ENCODE results near the gene GNPAT. TPM values are rescaled to one million over a fixed set of nuclear protein-coding genes. Genes with fewer than 3 reads are reported as not detected.
"Not testable (repeated sequence)": the region's sequence is repeated elsewhere in the genome, so short reads cannot be mapped to it uniquely, and the experiment has no call there.

The GNPAT gene
- 52.5 and 56.1 TPM in 2 replicates for polyA plus RNA-seq (2014; cell fraction: cytosol; rRNA removed)
- 62.6 and 62.9 TPM in 2 replicates for polyA plus RNA-seq (2014; cell fraction: nucleus; rRNA removed)

DNA sequence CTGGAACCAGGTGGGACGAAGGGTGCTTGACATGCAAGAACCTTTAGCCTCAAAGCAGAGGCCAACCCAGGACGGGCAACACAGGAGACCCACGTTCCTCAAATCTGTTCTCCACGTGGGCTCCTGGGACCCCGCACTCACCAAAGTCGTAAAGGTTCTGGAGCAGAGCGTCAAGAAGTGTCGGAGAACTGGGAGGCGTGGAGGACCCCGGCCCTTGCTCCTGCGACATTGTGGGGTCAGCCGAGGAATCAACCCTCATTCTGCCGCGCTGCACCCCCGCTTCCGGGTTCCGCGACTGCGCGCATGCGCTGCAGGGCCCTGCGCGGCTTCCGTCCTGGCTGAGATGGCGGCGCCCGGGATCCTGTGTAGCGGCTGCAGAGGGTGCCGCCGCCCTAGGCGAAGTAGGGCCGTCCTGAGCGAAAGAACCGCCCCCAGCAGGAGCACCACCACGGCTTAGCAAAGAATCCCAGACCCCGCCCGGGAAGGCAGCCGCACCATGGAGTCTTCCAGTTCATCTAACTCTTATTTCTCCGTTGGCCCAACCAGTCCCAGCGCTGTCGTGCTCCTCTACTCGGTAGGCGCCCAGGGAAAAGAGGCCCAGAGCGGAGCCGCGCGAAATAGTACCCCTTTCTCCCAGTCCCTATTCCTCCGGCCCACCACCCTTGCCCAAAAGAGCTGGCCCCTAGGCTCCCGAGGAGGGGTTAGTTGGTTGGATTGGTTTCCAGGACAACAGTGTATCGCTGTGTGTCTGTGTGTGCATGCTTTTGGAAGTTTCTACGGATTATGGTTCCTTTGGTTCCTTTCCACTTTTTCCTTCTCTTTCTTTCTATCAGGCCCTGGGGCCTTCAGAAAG, at the start of gene GNPAT:
GNPAT (plus strand) TSS at position 330 of the 853 bp plus-strand sequence; CDS start at position 497, 167 bp downstream.
- peak; percentile 79 for DNase-seq (ENCODE audit: low spot score)

DNA sequence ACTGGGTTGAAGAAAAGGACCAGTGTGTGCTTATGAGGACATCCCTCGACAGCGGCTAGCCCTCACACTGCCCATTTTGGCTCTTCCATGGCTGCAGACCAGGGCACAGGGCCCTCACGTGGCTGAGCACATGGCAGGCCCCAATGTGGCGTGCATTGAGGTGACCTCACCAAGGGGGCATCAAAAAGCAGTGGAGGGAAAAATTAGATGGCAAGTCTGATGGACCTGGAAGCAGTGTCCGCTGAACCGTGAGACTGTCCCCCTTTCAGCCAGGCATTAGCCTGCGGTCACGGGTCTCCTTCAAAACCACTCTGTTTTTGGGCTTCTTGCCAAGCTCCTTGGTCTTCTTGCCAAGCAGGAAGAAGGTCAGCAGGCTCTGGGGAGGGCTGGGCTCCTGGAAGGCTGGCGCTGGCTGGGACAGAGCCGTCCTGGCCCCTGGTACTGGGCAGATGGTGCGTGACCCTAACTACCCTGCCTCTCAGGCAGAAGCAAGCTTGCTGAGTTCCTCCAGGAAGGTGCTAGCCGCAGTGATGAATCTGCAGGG, 48.3 kb upstream of the GNPAT start:
- DNase-seq (ENCODE audit: low spot score), result no peak

DNA sequence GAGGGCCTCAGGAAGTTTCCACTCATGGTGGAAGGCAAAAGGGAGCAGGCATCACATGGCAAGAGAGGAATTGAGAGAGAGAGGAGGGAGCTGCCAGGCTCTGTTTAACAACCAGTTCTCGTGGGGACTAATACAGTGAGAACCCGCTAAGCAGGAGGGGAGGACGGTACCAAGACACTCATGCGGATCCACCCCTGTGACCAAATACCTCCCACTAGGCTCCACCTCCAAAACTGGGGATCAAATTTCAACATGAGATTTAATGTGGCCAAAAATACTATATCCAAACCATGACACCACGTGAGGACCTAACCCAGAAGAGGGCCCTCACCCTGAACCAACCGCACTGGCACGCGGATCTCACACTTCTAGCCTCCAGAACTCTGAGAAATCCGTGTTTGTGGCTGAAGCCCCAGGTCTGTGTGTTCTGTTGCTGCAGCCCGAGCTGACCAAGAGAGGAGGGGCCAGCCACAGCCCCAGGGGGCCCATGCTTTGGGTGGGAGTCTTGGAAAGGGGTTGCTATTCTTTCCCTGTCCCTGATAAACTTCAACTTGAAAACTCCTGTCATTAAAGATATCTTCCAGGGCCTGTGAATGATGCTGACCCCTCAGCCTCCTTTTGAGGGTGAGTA, 47.2 kb upstream of the GNPAT start:
- no peak for DNase-seq (ENCODE audit: low spot score)

DNA sequence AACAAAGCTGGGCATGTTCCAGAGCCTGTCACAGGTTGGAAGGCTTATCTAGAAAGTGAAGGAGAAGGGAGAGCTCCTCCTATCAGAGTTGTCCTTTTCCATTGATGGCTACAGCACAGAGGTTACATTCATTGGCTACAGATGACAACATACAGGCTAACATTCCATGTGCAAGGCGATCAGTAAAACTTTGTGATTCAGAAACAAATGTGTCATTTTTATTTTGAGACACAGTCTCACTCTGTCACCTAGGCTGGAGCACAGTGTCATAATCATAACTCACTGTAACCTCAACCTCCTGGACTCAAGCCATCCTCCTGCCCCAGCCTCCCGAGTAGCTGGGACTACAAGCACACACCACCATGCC, 46.6 kb upstream of the GNPAT start:
- DNase-seq (ENCODE audit: low spot score), result no peak

GRCh38 chr1:231194843-231195516, 46.0 kb upstream of the GNPAT start:
- DNase-seq (ENCODE audit: low spot score), result no peak

DNA sequence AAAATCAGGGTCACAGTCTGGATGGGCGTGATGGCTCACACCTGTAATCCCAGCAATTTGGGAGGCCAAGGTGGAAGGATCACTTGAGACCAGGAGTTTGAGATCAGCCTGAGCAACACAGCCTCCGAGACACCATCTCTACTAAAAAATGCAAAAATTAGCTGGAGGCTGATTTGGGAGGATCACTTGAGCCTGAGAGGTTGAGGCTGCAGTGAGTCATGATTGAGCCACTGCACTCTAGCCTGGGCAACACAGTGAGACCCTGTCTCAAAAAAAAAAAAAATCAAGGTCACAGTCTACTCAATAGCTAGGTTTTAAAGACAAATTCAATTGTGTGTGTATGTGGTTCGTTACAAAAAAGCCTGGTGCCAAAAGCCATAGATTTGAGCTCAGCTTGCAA, 44.7 kb upstream of the GNPAT start:
- DNase-seq (ENCODE audit: low spot score), result no peak

DNA sequence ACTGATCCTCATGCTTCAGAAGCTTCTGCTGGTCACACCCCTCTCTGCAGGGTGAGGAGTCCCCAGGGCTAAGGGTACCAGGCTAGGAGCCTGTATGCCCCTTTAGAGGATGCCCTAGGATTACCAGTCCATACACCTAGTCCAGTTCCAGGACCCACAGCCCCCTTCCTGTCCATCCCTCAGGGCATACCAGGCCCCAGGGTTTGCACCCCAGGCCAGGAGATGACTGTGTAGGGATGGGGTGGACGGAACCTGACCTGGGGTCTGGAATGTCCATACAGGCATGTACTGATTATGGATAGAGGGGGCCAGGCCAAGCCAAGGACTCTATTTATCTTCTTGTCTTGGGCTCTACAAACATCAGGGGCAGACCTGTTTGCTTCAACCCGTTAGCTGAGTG, 44.3 kb upstream of the GNPAT start:
- no peak for DNase-seq (ENCODE audit: low spot score)

- DNase-seq (ENCODE audit: low spot score), result no peak
Observed at GRCh38 chr1:231199868-231200267, 41.1 kb upstream of the GNPAT start.

DNA sequence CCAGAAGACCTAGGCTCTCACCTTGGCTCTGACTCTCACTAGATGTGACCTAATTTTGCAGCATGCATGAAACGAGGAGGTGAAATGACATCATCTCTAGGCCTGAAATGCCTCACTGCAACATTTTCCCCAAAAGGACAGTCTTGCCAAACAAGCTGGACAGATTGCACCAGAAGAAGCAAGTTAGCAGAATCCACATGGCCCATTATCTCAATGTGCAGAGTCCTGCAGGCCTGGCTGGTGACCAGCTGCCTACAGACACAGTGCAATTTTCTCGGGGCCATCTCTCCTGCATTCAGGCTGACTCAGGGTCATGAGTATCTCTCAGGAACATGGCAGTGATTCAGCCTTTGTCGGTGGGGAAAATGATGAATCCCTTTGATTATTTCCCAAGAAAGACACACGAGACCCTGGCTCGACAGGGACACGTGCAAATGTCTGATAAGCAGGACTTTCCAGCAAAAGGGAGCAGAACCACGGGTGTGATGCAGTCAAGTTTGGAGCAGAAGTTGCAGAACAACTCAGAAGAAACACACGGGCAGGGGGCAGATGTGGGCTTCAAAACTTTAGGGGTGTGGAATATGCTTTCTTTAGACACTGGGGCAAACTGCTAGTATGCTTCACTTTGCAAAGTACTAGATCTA, 40.5 kb upstream of the GNPAT start:
- DNase-seq (ENCODE audit: low spot score), result no peak

DNA sequence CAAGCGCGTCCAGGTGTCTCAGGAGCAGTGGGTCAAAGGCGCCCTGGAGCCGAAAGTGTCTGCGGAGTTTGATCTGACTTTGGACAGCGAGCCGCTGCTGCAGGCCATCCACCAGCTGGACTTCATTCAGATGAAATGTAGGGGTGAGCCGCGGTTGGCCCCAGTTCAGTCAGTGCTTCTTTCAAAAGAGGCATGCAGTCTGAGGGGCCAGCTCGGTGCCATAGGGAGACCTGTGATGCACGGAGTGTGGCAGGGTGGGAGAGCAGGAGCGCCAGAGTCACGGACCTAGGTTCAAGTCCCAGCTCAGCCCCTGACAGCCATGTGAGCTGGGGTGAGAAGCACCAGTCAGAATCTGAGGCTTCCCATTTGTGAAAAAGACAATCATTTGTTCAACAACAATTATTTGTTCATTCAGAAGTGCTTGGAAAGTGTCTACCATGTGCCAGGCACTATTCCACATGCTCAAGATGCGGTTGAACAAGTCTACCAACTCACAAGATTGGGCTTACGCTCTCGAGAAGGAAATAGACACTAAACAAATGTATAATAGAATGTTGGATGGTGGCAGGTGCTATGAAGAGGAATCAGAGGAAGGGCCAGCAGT, 39.5 kb upstream of the GNPAT start:
- DNase-seq (ENCODE audit: low spot score), result no peak

GRCh38 chr1:231201979-231202633, 38.9 kb upstream of the GNPAT start:
- DNase-seq (ENCODE audit: low spot score), result no peak

DNA sequence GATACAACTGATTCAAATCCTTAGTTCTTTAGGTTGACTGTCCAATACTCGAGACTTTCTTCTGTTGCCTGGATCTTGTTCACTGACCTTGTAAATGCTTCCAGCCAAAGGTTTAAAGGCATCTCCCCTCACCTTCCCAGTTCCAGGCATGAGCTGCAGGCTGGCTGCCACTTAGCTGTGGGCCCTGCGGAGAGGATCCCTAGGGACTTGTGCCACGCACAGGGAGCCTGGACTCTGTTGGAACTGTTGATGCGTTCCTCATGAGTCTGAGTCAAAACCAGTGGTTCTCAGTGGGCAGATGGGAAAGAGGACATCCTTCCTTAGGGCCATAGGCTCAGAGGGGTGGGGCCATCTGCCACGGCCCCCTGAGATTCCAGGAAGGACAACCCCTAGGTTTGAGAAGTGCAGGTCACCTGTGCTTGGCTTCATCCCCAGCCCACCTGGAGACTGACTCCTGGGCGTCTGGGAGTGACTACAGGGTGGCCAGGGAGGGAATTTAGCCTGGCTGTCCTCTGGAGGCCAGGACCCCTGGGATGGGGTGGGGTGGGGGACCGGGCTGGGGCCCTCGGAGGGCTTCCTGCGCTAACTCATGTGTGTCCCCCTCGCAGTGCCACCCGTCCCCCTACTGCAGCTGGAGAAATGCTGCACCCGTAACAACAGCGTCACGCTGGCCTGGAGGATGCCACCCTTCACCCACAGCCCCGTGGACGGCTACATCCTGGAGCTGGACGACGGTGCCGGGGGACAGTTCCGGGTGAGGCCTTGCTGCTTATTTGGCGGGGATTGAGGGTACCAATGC, 37.6 kb upstream of the GNPAT start:
- peak; percentile 24 for DNase-seq (ENCODE audit: low spot score)

DNA sequence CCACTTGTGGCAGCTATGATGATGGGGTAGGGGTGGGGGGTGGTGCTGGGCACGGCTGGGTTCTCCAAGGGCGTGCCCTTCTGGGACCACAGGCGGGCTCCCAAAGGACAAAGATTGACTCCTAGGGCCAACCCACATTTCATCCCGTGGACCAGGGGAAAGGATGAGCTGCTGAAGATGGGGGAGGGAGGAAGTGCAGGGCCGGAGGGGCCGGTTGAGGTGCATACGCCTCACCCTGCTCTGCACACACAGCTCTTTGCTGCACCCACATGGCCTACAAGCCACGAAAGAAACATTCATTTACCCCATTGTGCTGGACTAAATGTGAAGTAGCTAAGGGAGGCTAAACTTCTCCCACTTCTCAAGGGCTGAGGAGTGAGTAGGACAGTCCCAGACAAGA, 34.2 kb upstream of the GNPAT start:
- DNase-seq (ENCODE audit: low spot score), result no peak

DNA sequence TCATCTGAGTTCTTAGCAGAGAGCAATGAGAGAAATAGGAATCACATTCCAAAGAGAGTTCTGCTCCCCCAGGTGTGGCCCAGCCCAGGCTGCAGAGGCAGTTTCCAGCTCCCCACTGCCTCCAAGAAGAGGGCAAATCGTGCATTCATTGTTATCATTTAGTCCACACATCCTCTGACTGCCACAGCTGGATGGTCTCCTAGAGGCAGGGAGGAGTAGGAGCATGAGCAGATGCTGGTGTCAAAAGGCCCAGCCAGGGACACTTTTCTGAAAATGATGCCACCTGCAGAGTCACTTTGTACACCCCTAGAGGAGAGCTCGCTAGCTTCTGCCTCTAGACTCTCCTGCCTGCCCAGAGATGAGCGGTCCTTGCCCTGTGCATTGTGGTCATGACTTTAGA, 33.6 kb upstream of the GNPAT start:
- no peak for DNase-seq (ENCODE audit: low spot score)

DNA sequence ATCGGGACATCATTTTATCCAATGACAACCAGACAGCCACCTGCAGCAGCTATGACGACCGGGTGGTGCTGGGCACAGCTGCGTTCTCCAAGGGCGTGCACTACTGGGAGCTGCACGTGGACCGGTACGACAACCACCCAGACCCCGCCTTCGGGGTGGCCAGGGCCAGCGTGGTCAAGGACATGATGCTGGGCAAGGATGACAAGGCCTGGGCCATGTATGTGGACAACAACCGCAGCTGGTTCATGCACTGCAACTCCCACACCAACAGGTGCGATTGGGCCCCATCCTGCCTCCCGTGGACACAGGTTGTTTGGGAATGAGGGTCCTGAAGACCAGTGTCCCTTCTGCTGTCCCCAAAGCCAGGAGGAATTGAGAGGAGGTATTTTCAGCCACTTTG, 32.0 kb upstream of the GNPAT start:
- DNase-seq (ENCODE audit: low spot score), result no peak

DNA sequence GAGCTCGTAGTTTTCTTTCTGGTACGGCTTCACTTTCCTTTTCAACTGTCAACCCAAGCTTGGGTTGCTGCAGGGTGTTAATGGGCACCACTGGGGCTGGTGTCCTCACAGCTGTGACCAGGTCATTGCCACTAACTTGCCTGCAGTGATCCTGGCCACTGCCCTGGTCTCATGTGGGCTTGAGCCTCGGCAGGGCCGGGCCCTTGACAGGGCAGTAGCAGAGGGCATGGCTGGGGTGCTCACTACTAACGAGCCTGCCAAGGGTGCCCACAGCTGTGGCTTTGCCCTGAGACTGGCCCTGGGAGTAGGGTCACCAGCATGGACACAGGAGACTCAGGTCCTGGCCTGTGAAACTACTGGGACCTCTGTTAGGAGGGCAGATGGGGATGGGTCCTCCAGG, 31.5 kb upstream of the GNPAT start:
- no peak for DNase-seq (ENCODE audit: low spot score)

DNA sequence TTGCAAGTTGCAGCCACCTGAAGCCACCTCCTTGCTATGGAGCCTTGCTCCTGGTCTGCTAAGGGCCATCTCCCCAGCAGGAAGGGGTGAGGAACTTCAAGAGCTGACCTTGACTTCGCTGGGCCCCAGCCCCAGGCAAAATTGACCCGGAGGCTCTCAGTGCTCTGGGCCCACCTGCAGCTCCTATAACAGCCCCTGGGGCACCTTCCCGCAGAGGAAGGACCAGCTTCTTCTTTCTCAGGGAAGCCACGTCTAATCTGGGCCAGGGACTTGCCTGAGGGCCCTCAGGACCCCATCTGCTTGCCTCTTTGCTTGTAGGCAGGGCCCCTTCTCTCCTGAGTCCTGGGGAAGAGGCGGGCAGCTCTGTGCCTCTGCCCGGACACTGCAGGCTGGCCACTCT, 30.9 kb upstream of the GNPAT start:
- DNase-seq (ENCODE audit: low spot score), result no peak

GRCh38 chr1:231211005-231211857, 29.8 kb upstream of the GNPAT start:
- DNase-seq (ENCODE audit: low spot score), result peak; percentile 80

DNA sequence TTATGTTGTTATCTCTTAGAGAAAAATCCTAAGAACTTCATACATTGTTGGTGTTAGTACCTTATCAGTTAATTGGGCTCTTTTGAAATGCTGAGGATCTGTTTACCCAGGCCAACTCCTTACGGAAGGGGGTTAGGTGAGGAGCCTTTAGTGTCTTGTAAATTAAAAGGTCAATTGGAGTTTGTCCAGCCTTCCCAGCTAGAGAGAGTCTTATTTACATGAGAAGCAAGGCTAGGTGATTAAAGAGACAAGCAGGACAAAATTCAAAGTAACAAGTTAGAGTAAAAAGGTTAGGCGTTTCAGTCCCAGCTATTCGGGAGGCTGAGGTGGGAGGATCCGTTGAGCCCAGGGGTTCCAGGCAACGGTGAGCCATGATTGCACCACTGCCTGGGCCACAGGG, 28.7 kb upstream of the GNPAT start:
- not testable (repeated sequence) for DNase-seq (ENCODE audit: low spot score)

All from SK-N-DZ (cell line).